GM21786 (cell line): ENCODE measurements around the gene IL36B.

Source experiments
- ATAC-seq: cut with Tn5 transposase; IDR thresholded peaks from one replicate; pipeline ENCODE4 v1.9.1; 2021; ENCODE audit not compliant: unreplicated experiment

The IL36B gene

DNA sequence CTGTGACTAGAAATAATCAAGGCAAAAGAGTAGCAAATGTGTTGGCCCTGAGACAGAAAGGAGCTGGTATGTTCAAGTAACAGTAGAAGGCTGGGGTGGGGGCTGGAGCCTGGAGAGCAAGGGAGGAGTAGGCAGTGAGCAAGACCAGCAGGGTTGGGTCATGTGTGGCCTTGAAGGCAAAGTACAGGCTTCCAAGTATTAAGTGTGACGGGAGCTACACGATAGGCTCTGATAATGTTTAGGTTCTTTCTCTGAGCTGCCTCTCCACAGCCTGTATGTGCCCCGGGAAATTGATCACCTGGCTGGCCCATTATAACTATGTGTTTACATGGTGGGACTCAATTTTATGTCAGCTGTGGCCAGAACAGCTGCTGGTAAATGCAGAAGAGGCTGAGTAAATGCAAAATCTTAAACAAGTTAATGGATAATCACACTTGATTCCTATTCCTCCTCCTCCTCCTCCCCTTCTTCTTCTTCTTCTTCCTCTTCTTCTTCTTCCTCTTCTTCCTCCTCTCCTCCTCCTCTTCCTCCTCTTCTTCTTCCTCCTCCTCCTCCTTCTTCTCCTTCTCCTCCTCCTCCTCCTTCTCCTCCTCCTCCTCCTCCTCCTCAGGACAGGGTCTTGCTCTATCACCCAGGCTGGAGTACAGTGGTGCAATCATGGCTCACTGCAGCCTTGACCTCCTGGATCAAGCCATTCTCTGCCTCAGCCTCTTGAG, 24.4 kb upstream of the IL36B start:
- ATAC-seq: no peak

DNA sequence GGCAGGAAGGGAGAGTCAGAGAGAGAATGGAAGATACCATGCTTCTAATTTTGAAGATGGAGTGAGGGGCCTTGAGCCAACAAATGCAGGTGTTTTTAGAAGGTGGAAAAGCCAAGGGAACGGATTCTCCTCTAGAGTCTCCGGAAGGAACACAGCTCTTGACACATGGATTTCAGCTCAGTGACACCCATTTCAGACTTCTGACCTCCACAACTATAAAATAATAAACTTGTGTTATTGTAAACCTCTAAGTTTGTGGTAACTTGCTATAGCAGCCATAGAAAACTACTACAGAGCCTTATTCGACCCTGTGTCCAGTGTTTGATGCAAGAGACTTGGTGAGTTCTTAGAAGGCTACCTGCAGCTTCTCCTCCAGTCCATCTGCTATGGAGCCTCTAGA, 22.9 kb upstream of the IL36B start:
- ATAC-seq: no peak

- no peak for ATAC-seq
Measured at GRCh38 chr2:113075030-113075429, 22.4 kb upstream of the IL36B start.

- no peak for ATAC-seq
Measured at GRCh38 chr2:113073325-113073834, 20.7 kb upstream of the IL36B start.

DNA sequence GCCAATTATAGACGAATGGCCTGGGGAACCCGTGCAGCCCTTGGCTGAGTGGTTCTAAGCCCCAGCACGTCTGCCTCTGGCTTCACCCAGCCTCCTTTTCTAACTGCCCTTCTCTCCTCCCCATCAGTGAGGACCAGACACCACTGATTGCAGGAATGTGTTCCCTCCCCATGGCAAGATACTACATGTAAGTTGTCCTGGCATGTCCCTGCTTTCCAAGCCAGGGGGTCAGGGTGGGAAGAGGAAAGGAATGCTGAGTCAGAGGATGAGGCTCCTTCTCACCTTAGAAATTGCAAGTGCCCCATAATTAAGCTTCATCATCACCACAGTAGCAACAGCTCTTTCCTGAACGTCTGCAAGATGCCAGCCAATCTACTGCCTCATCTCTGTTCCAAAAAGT, 19.9 kb upstream of the IL36B start:
- no peak for ATAC-seq

DNA sequence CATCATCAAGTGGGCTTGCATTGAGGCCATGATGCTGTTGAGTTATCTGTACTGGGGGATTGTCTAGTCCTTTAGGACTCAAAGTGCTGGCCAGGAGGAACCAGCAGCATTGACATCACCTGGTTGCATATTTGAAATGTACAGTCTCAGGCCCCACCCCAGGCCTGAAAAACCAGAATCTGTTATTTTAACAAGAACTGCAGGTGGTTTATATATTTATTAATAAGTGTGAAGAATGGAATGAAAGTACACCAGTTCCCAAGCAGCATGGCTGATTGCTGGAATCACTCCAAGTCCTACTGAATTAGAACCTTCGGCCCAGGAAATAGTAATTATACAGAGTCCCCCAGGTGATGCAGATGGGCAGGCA, 17.9 kb upstream of the IL36B start:
- no peak for ATAC-seq

DNA sequence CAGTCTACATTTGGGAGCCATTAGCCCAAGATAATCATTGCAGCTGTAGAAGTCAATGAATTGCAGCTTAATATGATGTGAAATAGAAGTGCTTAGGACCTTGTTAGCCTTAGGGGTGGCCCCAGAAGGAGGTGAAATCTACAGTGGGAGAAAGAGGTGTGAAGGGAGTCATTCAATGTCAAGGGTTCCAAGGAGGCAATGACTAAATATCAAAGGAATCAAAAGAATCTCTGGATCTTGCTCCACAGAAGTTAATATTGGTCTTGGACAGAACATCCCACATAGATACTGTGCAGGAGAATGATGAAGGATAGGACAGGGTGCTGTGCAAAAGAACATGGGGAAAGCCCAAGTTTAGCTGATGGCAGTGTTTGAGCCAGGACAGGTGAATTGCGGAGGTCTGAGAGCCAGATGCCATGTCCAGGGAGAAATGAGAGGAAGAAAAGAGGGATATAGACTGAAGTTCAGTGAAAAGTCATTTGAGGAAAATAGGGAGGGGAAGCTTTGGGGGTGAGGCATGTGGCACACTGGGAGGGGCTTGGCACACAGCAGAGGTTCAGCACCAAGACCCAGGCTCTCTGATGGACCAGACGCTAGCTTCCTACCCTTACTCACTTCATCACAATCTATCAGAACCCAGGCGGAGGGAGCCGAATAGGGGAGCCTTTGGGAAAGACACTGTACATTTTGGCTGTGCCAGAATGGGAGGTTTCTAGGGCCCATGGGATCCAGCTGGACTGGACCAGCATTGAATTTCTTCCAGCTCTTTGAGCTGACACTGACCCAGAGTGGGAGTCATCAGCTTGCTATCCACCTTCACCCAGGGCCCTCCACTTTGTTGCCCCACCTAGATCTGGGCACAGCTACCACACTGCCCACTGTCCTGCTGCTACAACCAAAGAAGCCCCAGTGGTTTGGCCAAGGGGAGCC, 17.3 kb upstream of the IL36B start:
- no peak for ATAC-seq

DNA sequence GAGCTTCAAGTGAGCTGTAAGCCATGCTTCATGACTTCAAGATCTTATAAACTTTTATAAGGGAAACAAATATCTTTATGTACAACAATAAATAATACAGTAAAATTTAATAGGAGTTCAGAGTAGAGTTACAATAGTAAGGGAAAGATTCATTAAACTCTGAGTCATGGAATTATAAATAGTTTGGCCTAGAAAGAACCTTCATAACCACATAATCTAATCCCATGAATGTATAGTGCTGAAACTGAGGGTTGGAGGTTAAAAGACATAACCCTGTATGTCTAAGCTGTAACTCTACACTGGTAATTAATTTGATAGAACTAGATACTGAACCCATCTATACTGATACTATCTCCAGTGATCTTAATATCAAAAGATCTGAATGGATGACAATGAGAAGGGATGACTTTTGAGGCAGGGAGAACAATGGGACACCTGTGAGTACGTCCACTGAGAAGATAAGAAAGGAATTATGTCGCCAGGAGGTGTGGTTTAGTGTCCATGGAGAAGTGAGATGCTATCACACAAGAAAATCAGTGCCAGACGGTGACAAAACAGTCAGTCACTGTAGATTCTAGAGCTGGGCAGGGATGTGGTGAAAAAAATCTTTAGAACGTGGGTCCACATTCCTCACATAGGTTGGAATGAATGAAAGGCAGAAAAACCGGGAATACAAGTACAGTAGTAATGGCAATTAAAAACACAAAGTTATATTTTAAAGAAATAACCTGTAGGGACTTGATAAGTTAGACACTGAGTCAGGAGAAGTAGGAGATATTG, 16.2 kb upstream of the IL36B start:
- no peak for ATAC-seq

DNA sequence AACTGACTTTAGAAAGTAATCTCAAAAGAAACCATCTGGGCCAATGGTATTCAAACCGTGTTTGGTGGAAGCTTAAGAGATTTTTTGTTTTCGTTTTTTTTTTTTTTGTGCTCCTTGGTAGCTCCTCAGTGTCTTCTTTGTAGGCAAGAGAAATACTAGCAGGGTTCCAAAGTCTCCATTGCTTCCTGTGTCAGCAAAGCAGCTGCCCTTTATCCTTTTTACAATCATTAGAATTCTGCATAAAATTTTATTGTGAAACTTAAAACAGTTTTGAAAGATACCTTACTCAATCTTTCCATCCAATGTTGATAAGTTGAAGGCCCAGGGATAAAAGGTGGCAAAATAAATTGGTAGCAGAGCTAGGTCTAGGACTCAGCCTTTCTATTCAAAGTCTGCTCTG, 15.6 kb upstream of the IL36B start:
- ATAC-seq: no peak

GRCh38 chr2:113067681-113068080, 15.0 kb upstream of the IL36B start, which contains the start of gene IL1F10:
IL1F10 (plus strand) TSS chr2:113067970; CDS start chr2:113072739, 4,769 bp downstream.
- no peak for ATAC-seq

DNA sequence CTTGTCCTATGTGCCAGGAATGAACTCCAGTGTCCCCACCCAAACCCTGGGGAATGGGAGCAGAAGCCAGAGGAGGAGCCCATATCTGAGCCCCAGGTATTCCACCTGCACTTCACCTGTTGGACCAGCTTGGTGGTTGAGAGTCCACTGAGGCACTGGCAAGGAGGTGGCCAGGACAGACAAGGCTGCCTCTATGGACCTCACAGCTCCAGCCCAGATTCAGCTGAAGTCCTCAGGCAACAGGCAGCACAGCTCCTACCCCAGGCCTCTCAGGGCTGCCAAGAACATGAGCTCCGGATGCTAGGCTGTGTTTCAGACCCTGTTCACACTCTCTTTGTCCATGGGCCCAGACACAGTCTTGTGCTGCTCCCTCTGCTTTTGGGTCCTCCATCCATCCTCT, 12.2 kb upstream of the IL36B start:
- no peak for ATAC-seq

GRCh38 chr2:113064281-113064680, 11.6 kb upstream of the IL36B start:
- ATAC-seq: no peak

- no peak for ATAC-seq
Measured at GRCh38 chr2:113061896-113062770, 9.5 kb upstream of the IL36B start.

GRCh38 chr2:113061241-113061640, 8.6 kb upstream of the IL36B start:
- ATAC-seq: no peak

GRCh38 chr2:113060796-113061195, 8.1 kb upstream of the IL36B start:
- no peak for ATAC-seq

DNA sequence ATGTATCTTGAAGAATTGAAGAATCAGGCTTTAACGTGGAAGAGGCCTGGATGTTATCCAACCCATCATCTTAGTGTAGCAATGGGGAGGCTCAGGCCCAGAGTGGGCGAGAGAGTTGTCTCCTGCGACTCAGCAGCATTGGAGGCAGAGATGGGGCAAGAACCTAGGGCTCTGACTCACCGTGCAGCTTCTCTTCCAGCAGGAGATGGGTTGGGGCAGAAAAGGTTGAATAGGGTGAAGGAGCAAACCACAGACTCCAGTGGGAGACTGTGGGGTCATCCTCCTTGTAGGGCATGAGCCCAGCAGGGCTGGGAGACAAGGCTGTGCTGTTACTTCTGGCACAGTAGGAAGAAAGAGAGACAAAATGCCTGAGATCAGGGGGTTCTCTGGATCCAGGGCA, 7.7 kb upstream of the IL36B start:
- ATAC-seq: no peak

DNA sequence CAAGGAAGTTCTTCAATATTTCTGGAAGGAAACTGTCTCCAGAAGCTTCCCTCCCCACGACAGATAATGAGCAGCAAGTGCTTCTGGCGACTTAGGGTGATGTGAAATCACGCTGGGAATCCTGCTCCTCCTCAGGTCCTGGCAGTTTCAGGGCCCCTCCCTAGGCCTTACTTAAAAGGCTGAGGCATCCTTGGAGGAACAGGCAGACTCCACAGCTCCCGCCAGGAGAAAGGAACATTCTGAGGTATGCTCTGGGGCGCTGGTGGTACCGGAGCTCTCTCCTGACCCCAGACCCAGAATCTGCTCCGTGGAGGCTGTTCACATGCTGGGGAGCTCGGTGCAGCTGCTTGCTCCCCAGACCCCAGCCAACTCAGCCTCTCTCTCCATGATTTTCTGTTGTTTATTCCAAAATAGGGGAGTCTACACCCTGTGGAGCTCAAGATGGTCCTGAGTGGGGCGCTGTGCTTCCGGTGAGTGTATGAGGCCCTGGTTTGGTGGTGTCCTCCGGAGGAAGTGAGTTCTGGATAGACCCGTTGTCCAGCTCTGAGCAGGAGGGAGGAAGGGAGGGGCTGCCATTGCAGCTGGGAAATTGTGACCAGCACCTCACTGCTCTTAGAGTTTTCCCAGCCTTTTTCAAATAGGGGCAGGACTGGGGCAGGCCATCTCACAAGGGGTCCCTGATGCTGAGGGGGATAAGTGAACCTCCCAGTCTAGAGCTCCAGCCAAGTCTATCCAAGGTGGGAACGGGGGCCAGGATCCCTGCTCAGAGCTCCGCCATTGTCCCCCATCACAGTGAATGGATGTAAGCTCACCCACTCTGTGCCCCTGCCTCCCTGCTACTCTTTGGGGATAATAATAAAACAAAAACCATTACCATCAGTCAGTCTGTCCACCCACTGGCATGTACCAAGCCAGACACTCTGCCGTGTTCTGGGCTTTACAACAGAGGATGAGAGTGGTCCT, 6.6 kb upstream of the IL36B start, which contains the start of gene IL36RN:
IL36RN (plus strand) TSS at position 201 of the 963 bp plus-strand sequence; CDS start at position 442, 241 bp downstream.
- no peak for ATAC-seq

GRCh38 chr2:113058411-113058994, 5.8 kb upstream of the IL36B start:
- ATAC-seq: no peak

DNA sequence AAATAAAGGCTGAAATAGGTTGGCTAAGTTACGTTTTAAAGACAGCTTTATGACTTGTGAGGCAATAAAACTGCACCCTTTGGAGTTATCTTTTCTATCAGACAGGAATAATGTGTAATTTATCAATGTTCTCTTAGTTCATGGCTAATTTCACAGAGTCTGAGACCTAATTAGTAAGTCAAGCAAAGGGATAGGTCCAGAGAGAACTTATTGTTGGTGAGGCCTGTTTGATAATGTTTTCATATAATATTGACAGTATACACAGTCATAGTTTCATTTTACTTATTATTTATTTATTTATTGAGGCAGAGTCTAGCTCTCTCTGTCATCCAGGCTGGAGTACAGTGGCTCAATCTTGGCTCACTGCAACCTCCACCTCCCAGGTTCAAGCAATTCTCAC, 4.5 kb upstream of the IL36B start:
- no peak for ATAC-seq
